B cell (primary cell): Measurements from ENCODE around the gene MBNL2.

Source experiments
- CTCF ChIP-seq: fragments of 200-600 bp; IDR thresholded peaks from one replicate; pipeline ENCODE4 v1.8.0; 2022; ENCODE audit warnings: antibody characterized with exemption, mild to moderate bottlenecking
- EZH2 ChIP-seq: IDR thresholded peaks from 2 replicates; pipeline ENCODE4 v1.6.1; 2012; ENCODE audit warnings: borderline replicate concordance, low read depth, mild to moderate bottlenecking, moderate library complexity, low read length; ENCODE audit not compliant: insufficient read depth, poor library complexity, severe bottlenecking

DNA sequence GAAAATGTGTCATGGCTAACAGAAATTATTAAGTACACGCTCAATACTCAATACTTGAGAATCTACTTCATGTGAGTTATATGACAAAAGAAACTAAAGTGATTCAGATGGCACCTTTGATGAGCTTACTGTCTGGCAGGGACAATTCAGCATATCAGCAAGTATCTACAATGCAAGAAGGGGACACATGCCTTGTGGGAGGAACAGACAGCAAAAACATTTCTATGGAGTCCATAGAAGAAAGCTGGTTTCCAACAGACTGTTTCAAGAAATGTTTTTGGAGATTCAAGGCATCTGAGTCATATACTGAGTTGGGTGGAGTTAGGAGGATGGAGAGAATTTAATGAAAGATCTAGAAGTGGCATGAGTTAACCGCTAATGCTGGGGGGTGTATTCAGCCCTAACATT, 54.7 kb downstream of the MBNL2 start:
- TF ChIP-seq CTCF (no peak), EZH2 (no peak)
